Heart left ventricle (tissue), 13 donors: ENCODE measurements around the gene SLC39A3.

Experiments
- POLR2A ChIP-seq, 2 donors: fragments of 450-650 bp; IDR thresholded peaks; one replicate each; pipeline ENCODE4 v1.6.1; 2017; ENCODE audit warnings: antibody characterized with exemption in 2 of 2, mild to moderate bottlenecking in 2 of 2, moderate library complexity in 2 of 2
- TF ChIP-seq, protein P1 (sequence below), 12 donors: fragments of 200-600 bp; sonication (generic) in 4 of 12; IDR thresholded peaks; one replicate each; pipeline versions ENCODE4 v1.5.0 to v1.8.0; 2018 to 2022; ENCODE audit warnings: antibody characterized with exemption in 12 of 12, mild to moderate bottlenecking in 5 of 12
- donor health status: ischemic (EF 13 %, LVEDD 7.1; RV severe dilation, severe dysfunction).
- donor health status: DM: no; HTN: yes; CAD: no.
- donor health status: DM: no; HTN: no; CAD: no.
- donor health status: ischemic (EF 25% LVEDD 6.9; RV normal size, moderate dysfunction).
- donor health status: ischemic (EF 25% LVEDD 5.7; RV mildly dilated, moderate dysfunction).
- donor health status: ischemic (EF 35%, LVEDD 5.7; RV mildly dilated, moderate dysfunction).
- donor health status: nonischemic (EF 11% LVEDD 7.7; RV severe dilation, severe dysfunction).
- donor health status: DM: yes; HTN: yes; CAD: no.
- donor health status: PGD.
- donor health status: ischemic (EF 29% LVEDD 5.4; RV normal size, mild dysfunction).
- donor health status: nonischemic (EF 23%, LVEDD 6.1; RV moderate dilation, normal function).

DNA sequence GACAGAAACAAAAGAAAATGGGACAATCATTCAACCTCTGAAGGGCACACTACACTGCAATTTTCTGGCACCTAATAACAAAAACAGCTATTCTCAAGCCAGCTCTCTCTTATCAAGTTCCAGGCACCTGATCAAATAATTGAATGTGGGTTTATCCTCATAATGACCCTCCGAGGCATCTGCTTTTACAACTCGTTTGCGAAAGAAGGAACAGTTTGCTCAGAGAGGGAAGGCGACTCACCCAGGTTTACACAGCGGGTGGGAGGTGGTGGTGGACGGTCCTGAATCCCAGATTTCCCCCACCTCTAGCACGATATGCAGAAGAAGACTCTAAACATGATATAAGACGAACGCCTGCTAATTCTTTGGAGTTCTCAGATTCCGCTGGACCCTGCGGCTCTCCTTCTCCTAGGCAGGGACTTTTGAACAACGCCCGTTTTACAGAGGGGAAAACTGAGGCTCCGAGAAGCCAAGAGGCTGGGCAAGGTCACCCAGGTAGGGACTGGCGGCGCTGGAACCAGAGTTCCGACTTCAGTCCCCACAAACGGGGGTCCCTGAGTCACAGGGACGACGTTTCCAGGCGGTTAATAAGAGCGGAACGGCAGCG is 42.6 kb upstream of the SLC39A3 start:
- TF ChIP-seq, protein P1, sequence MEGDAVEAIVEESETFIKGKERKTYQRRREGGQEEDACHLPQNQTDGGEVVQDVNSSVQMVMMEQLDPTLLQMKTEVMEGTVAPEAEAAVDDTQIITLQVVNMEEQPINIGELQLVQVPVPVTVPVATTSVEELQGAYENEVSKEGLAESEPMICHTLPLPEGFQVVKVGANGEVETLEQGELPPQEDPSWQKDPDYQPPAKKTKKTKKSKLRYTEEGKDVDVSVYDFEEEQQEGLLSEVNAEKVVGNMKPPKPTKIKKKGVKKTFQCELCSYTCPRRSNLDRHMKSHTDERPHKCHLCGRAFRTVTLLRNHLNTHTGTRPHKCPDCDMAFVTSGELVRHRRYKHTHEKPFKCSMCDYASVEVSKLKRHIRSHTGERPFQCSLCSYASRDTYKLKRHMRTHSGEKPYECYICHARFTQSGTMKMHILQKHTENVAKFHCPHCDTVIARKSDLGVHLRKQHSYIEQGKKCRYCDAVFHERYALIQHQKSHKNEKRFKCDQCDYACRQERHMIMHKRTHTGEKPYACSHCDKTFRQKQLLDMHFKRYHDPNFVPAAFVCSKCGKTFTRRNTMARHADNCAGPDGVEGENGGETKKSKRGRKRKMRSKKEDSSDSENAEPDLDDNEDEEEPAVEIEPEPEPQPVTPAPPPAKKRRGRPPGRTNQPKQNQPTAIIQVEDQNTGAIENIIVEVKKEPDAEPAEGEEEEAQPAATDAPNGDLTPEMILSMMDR (IDR thresholded peaks at IDR 0.05), result no peak
- TF ChIP-seq POLR2A (IDR thresholded peaks at IDR 0.05), result no peak
